GM21619 (cell line): Measurements from ENCODE around the gene SPTLC1.

Experiments
- ATAC-seq: cut with Tn5 transposase; IDR thresholded peaks from one replicate; pipeline ENCODE4 v1.9.1; 2021; ENCODE audit not compliant: unreplicated experiment

SPTLC1 gene

GRCh38 chr9:91992461-91993041 lies 122.7 kb downstream of the SPTLC1 start:
- no peak for ATAC-seq

DNA sequence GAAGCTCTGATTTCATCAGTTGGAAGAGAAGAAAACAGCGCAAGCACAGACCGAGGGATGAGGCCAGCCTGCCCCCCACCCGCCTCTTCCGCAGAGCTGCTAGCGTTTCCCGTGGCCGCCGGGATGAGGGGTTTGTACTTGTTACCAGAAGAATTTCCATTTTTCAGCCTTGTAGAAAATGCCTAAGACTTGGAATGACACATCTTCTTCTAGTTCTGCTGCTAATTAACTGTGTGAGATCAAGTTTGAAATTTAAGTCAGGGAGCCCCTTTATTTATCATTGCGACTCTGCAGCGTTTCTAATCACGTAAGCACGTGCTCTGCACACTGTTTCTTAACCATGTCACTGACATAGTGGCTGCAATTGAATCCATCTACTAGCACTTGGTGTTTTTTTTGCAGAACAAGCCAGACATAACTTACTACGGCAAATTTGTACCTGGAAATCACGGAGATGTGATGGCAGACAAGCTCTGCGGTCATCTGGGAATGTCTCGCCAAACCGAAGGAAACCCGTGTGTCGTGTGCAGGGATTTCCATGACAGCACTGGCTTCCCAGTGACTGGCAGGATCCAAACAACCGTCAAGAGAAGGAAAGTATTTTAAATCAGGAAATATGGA lies 123.4 kb downstream of the SPTLC1 start:
- no peak for ATAC-seq

GRCh38 chr9:91986248-91986647 lies 129.0 kb downstream of the SPTLC1 start:
- no peak for ATAC-seq

- no peak for ATAC-seq
Measured at GRCh38 chr9:91985692-91986091, 129.5 kb downstream of the SPTLC1 start.
